ENCODE data around the gene PNPLA1.
A peak's percentile ranks its signal among the peaks of the same experiment; 100 is the strongest.

Gene PNPLA1

GRCh38 chr6:36339146-36339545, 69.3 kb downstream of the PNPLA1 start:
- DNase-seq, result no peak

- DNase-seq, result no peak
These were observed 70.4 kb downstream of the PNPLA1 start for GRCh38 chr6:36340306-36340617.

GRCh38 chr6:36340618-36341454, 71.0 kb downstream of the PNPLA1 start:
- peak; percentile 73 to 75 for DNase-seq

GRCh38 chr6:36343109-36343680, 73.3 kb downstream of the PNPLA1 start:
- DNase-seq, result no peak

GRCh38 chr6:36345681-36346466, 76.0 kb downstream of the PNPLA1 start:
- DNase-seq, result no peak

GRCh38 chr6:36346486-36347273, 76.8 kb downstream of the PNPLA1 start:
- no peak for DNase-seq

GRCh38 chr6:36347621-36348020, 77.8 kb downstream of the PNPLA1 start:
- DNase-seq, result no peak

- DNase-seq, result no peak
These were observed 79.4 kb downstream of the PNPLA1 start for GRCh38 chr6:36349240-36349639.

- no peak for DNase-seq
These were observed 80.2 kb downstream of the PNPLA1 start for GRCh38 chr6:36350082-36350481.

GRCh38 chr6:36350681-36351571, 81.1 kb downstream of the PNPLA1 start:
- DNase-seq, result no peak

GRCh38 chr6:36352477-36353157, 82.8 kb downstream of the PNPLA1 start:
- DNase-seq, result no peak

- no peak for DNase-seq
These were observed 83.6 kb downstream of the PNPLA1 start for GRCh38 chr6:36353411-36353915.

- no peak for DNase-seq
These were observed 86.0 kb downstream of the PNPLA1 start for GRCh38 chr6:36355819-36356218.

GRCh38 chr6:36357872-36358225, 88.0 kb downstream of the PNPLA1 start:
- DNase-seq, result no peak

All from CD4-positive, alpha-beta T cell treated with Interleukin-4 for 1 hour (primary cell).